ENCODE measurements around the gene ADGRF5. TPM values are rescaled to one million over a fixed set of nuclear protein-coding genes. Genes with fewer than 3 reads are reported as not detected.

Gene ADGRF5
- total RNA-seq, 1 experiment from 2014 or later, result 40.0 TPM

DNA sequence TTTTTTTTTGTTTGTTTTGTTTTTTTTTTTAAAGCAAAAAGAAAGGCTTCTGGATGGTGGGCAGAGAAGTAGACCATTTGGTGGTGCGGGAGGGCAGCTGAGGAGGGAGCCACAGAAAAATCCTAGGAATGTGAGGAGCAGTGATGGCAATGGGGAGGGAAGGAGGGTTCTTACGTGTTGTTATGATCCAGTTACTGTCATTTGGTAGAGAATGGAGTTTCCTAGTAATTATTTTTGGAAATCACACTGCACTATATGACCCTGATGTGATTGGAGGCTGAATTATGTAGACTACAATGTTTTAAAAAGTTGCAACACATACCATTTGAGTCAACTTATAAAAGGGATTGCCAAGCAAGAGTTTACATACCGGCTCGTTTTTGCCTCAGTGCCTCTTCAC is 22.1 kb downstream of the ADGRF5 start:
- no peaks in the 10 kb centered on the region for H3K4me1 ChIP-seq (replicated peaks; ENCODE audit: insufficient read depth)
- H3K9me2 ChIP-seq (ENCODE audit: insufficient read depth), result no peaks in the 10 kb centered on the region
- peaks cover 52% of the 10 kb centered on the region for H3K79me2 ChIP-seq (ENCODE audit: low read depth)
- no peak overlapping the region for H3K27ac ChIP-seq
- peaks cover 8% of the 10 kb centered on the region; the same call in 1 of the 2 replicates for H4K20me1 ChIP-seq (ENCODE audit: insufficient read depth)
- H3K27me3 ChIP-seq (ENCODE audit: insufficient read depth, low read depth), result no peaks in the 10 kb centered on the region
- TF ChIP-seq EZH2 (IDR thresholded peaks at IDR 0.05; ENCODE audit: low read depth) (no peak), CTCF (conservative IDR thresholded peaks at IDR 0.05) (no peak)
- ChIA-PET POLR2A (ENCODE audit: unreplicated experiment) (no interaction called here), CTCF (no interaction called here)
- H3K36me3 ChIP-seq (ENCODE audit: low read depth), result peaks cover 56% of the 10 kb centered on the region
- peaks cover 14% of the 10 kb centered on the region; the same call in 1 of the 2 replicates for H3F3A ChIP-seq (ENCODE audit: insufficient read depth, low read depth)
- H2AFZ ChIP-seq, result no peak overlapping the region
- no peak overlapping the region for H3K4me2 ChIP-seq
- intact Hi-C loops (cut with micrococcal nuclease; ENCODE audit: unreplicated experiment), result no loop called here
- H3K9me3 ChIP-seq (ENCODE audit: insufficient read depth, low read depth), result no peaks in the 10 kb centered on the region
- no TSS peak for BruUV-seq (replicated peaks)
- DNase-seq, result no peak
- H3K4me3 ChIP-seq, result no peak overlapping the region

DNA sequence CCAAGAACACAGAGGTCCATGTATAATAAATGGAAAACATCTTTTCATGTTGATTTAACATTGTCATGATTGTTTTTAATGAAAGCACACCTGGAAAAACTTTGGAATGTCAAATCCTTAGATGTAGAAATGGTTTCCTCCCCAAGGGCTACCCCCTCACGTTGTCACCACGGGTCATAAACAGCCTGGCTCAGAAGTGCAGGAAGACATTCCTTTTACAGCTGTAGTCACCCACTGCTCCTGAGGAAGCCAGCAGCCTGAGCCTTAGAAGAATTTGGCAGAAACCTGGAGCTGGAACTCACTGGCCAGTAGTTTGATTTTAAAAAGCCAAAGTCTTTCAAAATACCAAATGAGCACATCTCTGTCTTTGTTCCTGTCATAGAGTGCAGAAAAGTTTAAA is 23.7 kb downstream of the ADGRF5 start:
- intact Hi-C loops (cut with micrococcal nuclease; ENCODE audit: unreplicated experiment), result no loop called here
- Histone ChIP-seq H3F3A (ENCODE audit: insufficient read depth, low read depth) (peaks cover 27% of the 10 kb centered on the region; the same call in 1 of the 2 replicates), H3K4me2 (no peak overlapping the region), H3K27ac (no peak overlapping the region), H3K79me2 (ENCODE audit: low read depth) (peaks cover 52% of the 10 kb centered on the region), H3K4me3 (no peak overlapping the region), H3K9me3 (ENCODE audit: insufficient read depth, low read depth) (no peaks in the 10 kb centered on the region), H4K20me1 (ENCODE audit: insufficient read depth) (peaks cover 6% of the 10 kb centered on the region; the same call in 1 of the 2 replicates), H2AFZ (no peak overlapping the region), H3K9me2 (ENCODE audit: insufficient read depth) (no peaks in the 10 kb centered on the region), H3K27me3 (ENCODE audit: insufficient read depth, low read depth) (no peaks in the 10 kb centered on the region), H3K36me3 (ENCODE audit: low read depth) (peaks cover 64% of the 10 kb centered on the region), H3K4me1 (replicated peaks; ENCODE audit: insufficient read depth) (no peaks in the 10 kb centered on the region; the same call in 1 of the 2 replicates)
- CTCF ChIA-PET, result no interaction called here
- DNase-seq, result no peak
- POLR2A ChIA-PET (ENCODE audit: unreplicated experiment), result no interaction called here
- TF ChIP-seq EZH2 (IDR thresholded peaks at IDR 0.05; ENCODE audit: low read depth), result no peak
- TF ChIP-seq CTCF (conservative IDR thresholded peaks at IDR 0.05), result no peak
- BruUV-seq (replicated peaks), result no TSS peak

- Histone ChIP-seq H3K4me3 (no peak overlapping the region), H3K27me3 (ENCODE audit: insufficient read depth, low read depth) (no peaks in the 10 kb centered on the region), H3F3A (ENCODE audit: insufficient read depth, low read depth) (peaks cover 39% of the 10 kb centered on the region), H3K36me3 (ENCODE audit: low read depth) (peaks cover 59% of the 10 kb centered on the region), H2AFZ (no peak overlapping the region), H3K4me1 (replicated peaks; ENCODE audit: insufficient read depth) (no peaks in the 10 kb centered on the region; the same call in 1 of the 2 replicates), H3K9me2 (ENCODE audit: insufficient read depth) (no peaks in the 10 kb centered on the region), H4K20me1 (ENCODE audit: insufficient read depth) (no peaks in the 10 kb centered on the region; the same call in 1 of the 2 replicates), H3K27ac (no peak overlapping the region), H3K9me3 (ENCODE audit: insufficient read depth, low read depth) (no peaks in the 10 kb centered on the region), H3K79me2 (ENCODE audit: low read depth) (peaks cover 45% of the 10 kb centered on the region), H3K4me2 (no peak overlapping the region)
- DNase-seq, result no peak
- no TSS peak for BruUV-seq (replicated peaks)
- intact Hi-C loops (cut with micrococcal nuclease; ENCODE audit: unreplicated experiment), result no loop called here
- POLR2A ChIA-PET (ENCODE audit: unreplicated experiment), result no interaction called here
- TF ChIP-seq EZH2 (IDR thresholded peaks at IDR 0.05; ENCODE audit: low read depth) (no peak), CTCF (conservative IDR thresholded peaks at IDR 0.05) (no peak)
- CTCF ChIA-PET, result no interaction called here
Observed at GRCh38 chr6:46896871-46897270, 24.9 kb downstream of the ADGRF5 start.
